Right kidney (tissue), 9 donors: ENCODE measurements around the gene REV1.
"Not testable (repeated sequence)": the region's sequence is repeated elsewhere in the genome, so short reads cannot be mapped to it uniquely, and the experiment has no call there.

Experiments
- DNase-seq: peaks from one replicate; pipeline ENCODE4 v3.0.0-alpha.2; 2016
- long read RNA-seq, 8 donors: transcript quantifications; one replicate each; lab custom pipeline, GENCODE V29; 2026

REV1 gene
- long read RNA-seq, donor 1, partial matches to known transcripts = 0 of 3 reads
- long read RNA-seq, donor 1, other reads (novel, unspliced or antisense) = 0 of 3 reads
- long read RNA-seq, donor 2, partial matches to known transcripts = 0 of 1 reads
- long read RNA-seq, donor 2, other reads (novel, unspliced or antisense) = 0 of 1 reads
- long read RNA-seq, donor 3, partial matches to known transcripts = 0 of 1 reads
- long read RNA-seq, donor 3, other reads (novel, unspliced or antisense) = 0 of 1 reads
- long read RNA-seq, donor 4, partial matches to known transcripts = 5 of 10 reads
- long read RNA-seq, donor 4, other reads (novel, unspliced or antisense) = 0 of 10 reads
- long read RNA-seq, donor 5, full-length matches to known transcripts = 3 of 3 reads
- long read RNA-seq, donor 5, partial matches to known transcripts = 0 of 3 reads
- long read RNA-seq, donor 5, other reads (novel, unspliced or antisense) = 0 of 3 reads
- long read RNA-seq, donor 6, partial matches to known transcripts = 5 of 8 reads
- long read RNA-seq, donor 6, other reads (novel, unspliced or antisense) = 0 of 8 reads
- long read RNA-seq, donor 7, full-length matches to known transcripts = 3 of 9 reads
- long read RNA-seq, donor 7, partial matches to known transcripts = 6 of 9 reads
- long read RNA-seq, donor 7, other reads (novel, unspliced or antisense) = 0 of 9 reads
- long read RNA-seq, donor 8, partial matches to known transcripts = 6 of 7 reads
- long read RNA-seq, donor 8, other reads (novel, unspliced or antisense) = 0 of 7 reads

- peak; percentile 100 for DNase-seq
Observed at GRCh38 chr2:99489761-99490622, at the start of gene REV1. Gene REV1 (minus strand): TSS chr2:99490017. CDS start chr2:99464975, 25,042 bp downstream.

- DNase-seq = no peak
Observed at GRCh38 chr2:99537910-99538485, 48.2 kb upstream of the REV1 start.

GRCh38 chr2:99524056-99524455 is 34.2 kb upstream of the REV1 start:
- DNase-seq = no peak

DNA sequence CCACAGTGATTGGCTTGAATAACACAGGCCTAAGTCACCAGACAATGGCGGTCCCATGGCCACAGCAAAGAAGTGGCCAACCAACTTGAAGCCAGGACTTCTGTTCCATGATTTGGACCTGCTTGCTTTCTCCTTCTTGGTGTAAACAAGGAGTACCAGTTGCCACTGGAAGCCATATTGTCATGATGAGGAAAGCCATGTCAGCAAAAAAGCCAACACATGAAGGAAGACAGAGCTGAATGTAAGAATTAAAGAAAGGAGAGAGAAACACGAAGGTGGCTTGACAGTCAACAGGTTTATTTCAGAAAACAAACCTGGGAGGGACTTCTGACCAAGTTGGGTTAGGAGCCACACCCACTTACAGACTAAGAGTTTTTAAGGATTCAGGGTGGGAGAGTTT is 32.3 kb upstream of the REV1 start:
- DNase-seq = no peak

- DNase-seq = no peak
Observed at GRCh38 chr2:99520813-99521212, 31.0 kb upstream of the REV1 start.

GRCh38 chr2:99520195-99520594 is 30.4 kb upstream of the REV1 start:
- no peak for DNase-seq

DNA sequence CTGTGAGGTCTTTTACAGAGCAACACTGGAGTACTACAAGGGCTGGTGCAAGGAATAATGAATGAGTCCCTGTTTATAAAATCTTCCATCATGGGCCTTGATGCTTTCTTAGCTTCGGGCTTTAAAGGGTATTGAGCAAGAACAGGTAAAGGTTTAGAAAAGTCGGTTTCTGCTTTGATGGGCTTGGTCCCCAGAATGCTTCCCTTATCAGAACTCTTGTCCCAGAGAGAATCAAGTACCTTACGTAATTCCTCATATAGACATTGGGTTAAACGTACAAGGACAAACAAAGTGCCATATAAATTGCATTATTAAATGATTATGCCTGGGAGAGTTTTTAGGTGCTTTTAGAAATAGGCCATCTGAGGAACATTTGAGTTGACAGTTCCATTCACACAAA is 24.5 kb upstream of the REV1 start:
- DNase-seq = no peak

GRCh38 chr2:99512181-99512591 is 22.4 kb upstream of the REV1 start:
- no peak for DNase-seq

- DNase-seq = no peak
Observed at GRCh38 chr2:99509387-99509786, 19.6 kb upstream of the REV1 start.

GRCh38 chr2:99507937-99508818 is 18.4 kb upstream of the REV1 start:
- no peak for DNase-seq

GRCh38 chr2:99504844-99505584 is 15.2 kb upstream of the REV1 start:
- DNase-seq = no peak

DNA sequence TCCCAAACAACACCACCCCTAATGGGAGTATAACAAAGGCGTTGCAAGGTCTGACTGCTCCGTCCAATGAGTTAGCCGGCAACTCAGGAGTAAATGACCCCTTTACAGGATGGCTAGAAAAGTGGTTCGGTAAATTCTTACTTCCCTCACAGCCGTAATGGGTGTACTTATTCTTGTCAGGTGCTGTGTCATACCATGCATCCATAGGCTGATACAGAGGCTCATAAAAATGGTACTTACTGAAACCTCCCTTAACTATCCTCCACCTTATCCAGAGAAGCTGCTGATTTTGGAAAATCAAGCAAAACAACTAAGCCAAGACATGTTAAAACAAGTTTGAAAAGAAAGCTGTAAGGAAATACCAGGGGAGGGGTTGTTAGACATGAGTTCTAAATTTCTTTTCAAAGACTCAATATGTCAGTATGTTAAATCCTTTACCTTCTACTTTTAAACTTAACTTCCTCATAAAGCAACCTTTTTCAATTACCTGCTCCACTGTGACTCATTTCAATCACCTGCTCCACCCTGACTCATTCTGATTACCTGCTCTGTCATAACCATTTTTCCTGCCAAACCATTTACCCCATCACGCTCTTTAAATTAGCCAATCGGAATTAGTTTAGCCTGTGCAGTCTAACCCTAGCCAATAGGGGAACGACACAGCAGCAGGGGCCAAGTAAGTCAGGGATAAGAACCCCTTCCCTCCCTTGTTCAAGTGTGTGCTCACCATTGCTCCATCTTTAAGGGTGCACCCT is 14.0 kb upstream of the REV1 start:
- DNase-seq = not testable (repeated sequence)

DNA sequence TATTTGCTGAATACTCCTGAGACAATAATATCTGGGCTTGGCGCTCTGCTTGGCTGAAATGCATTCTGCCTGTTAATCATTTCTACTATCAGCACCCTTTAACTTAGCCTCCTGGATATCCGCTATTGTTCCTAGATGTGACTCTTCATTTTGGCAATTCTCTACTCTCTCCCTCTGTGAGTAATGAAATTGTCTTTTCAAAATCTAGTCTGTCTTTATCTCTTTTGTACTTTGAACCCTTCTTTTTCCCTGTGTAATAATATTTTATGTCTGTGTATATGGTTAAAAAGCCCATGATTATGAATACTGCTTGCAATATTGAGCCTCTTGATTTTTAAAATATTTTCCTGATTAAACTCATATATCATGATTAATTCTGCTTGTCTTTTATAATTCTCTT is 6.2 kb upstream of the REV1 start:
- DNase-seq = no peak

- DNase-seq = no peak
Observed at GRCh38 chr2:99495115-99495860, 5.5 kb upstream of the REV1 start.

GRCh38 chr2:99492721-99493120 is 2.9 kb upstream of the REV1 start:
- no peak for DNase-seq

- no peak for DNase-seq
Observed at GRCh38 chr2:99490623-99491461, 1.0 kb upstream of the REV1 start.

DNA sequence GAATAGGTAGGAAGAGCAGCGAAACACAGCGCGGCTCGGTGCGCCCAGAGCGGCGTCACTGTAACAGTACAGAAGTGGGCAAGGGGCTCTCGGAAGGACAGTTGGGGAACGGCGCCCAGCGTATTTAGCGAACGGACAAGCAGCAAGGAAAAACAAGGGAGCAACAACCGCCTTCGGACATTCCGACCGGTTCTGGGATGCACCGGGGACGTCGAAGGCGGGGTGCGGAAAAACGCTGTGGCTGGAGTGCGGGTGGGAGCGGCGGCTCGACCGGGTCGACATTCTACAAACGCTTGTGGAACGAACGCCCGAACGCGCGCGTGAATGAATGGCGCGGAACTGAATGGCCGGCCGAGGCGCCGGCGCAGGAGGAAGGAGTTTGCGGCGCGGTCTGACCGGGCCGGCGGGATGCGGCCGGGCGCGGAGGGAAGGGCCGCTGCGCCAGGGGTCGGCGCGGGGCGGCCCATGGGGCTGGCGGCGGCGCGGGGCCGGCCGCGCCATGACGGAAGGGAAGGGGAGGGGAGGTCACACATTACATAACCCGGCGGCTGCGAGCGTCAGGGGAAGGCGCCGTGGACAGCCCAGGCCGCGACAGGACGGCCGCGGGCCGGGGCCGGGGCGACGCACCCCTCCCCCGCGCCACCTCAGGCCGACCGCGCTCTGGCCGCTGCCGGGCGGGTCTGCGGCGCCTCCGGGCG is 605 bp downstream of the REV1 start:
- DNase-seq = peak; percentile 82
